ENCODE data around the gene TDRD6.

DNA sequence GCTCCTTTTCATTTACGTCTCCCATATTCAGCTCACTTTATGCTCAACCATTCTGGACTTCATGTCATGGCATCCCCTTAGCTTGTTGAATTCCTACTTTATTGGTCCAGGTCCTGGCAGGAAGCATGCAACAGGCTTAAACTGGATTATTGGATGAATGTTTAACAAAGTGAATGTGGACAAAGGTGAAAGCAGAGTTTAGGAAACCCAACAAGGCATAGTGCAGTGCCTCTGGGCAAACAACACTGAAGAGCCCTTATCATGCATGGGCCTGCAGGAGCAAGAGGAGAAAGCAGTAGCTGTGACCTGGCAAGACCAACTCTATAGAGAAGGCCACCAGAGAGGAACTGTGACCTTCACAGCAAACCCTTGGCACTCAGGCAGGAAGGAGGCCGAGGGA lies 53.8 kb downstream of the TDRD6 start:
- TF ChIP-seq CTCF (IDR thresholded peaks at IDR 0.05) (no peak), POLR2A (IDR thresholded peaks at IDR 0.05) (no peak)

Measured in ovary (tissue), 3 donors.